Nephron progenitor cell (in vitro differentiated cells): Measurements from ENCODE around the gene TIAM1.

Experiments used
- DNase-seq: peaks from one replicate; pipeline ENCODE4 v3.0.0; 2021
- H3K27ac Mint-ChIP-seq: 2 replicates; pipeline ENCODE4 v1.8.0; 2021; ENCODE audit warnings: mild to moderate bottlenecking, moderate library complexity, mixed read lengths
- H3K27me3 Mint-ChIP-seq: 2 replicates; pipeline ENCODE4 v1.8.0; 2021; ENCODE audit warnings: mild to moderate bottlenecking, low read depth, mixed read lengths; ENCODE audit not compliant: poor library complexity
- H3K36me3 Mint-ChIP-seq: 2 replicates; pipeline ENCODE4 v1.8.0; 2021; ENCODE audit warnings: low read depth, mixed read lengths
- H3K4me1 Mint-ChIP-seq: 2 replicates; pipeline ENCODE4 v1.8.0; 2021; ENCODE audit warnings: mixed read lengths
- H3K4me3 Mint-ChIP-seq: 2 replicates; pipeline ENCODE4 v1.8.0; 2021; ENCODE audit warnings: mild to moderate bottlenecking, moderate library complexity, mixed read lengths
- H3K9me3 Mint-ChIP-seq: 2 replicates; pipeline ENCODE4 v1.8.0; 2021; ENCODE audit warnings: mild to moderate bottlenecking, moderate library complexity, mixed read lengths
- CTCF ChIP-seq: fragments of 200-600 bp; sonication (generic); IDR thresholded peaks from 2 replicates; pipeline ENCODE4 v1.5.0; 2021; ENCODE audit warnings: antibody characterized with exemption

Gene TIAM1

DNA sequence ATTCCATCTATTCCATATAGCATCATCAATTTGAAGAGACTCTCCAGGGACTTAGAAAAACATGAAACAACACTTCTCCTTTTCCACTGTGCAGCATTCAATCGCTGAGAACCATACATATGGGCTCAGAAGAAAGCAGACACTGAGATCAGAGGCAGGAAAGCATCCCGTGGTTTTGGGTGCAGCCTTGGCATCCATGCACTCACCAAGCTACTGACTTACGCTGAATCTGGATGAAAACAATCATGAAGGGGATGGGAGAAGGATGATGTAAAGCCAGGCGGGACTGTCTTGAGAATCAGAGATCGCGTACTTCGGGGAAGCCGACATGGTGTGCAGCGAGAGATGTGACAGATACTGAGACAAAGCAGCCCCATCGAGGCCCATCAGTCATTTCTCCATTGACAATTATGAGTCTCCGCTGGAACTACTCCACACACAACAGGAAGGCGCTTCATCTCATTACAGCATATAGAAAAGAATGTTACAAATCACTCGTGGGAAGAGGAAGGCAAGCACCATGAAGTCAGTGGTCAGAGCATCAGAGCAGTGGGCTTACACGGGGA lies 2.3 kb upstream of the TIAM1 start:
- H3K27ac Mint-ChIP-seq = no peak overlapping the region
- H3K36me3 Mint-ChIP-seq = peaks cover 32% of the 10 kb centered on the region
- no peak overlapping the region for H3K4me3 Mint-ChIP-seq
- peaks cover 54% of the 10 kb centered on the region for H3K4me1 Mint-ChIP-seq
- peaks cover 20% of the 10 kb centered on the region for H3K9me3 Mint-ChIP-seq
- TF ChIP-seq CTCF = no peak
- H3K27me3 Mint-ChIP-seq = peaks cover 10% of the 10 kb centered on the region
- no peak for DNase-seq

DNA sequence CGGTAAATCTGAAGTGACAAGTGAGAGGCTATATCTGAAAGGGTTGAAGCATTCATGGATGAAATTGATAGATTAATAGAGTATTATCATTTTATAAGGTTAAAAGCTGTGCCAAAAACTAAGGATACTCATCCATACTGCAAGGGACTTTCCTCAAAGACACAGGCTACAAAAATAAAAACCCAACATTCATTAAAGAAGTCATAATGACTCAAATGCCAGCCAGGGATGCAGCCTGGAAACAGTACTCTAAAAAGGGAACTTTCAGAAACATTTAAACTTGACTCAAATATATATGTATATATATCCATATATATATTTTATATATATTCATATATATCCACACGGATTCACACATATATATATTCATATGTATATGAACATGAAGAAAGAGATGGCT lies 1.1 kb upstream of the TIAM1 start:
- no peak overlapping the region for H3K27ac Mint-ChIP-seq

GRCh38 chr21:31343030-31343510 lies 991 bp downstream of the TIAM1 start:
- peak overlapping the region; percentile 94 for H3K4me3 Mint-ChIP-seq
- no peaks in the 10 kb centered on the region for H3K9me3 Mint-ChIP-seq
- peaks cover 10% of the 10 kb centered on the region for H3K27me3 Mint-ChIP-seq
- H3K36me3 Mint-ChIP-seq = peaks cover 19% of the 10 kb centered on the region
- peaks cover 56% of the 10 kb centered on the region for H3K4me1 Mint-ChIP-seq
- H3K27ac Mint-ChIP-seq = no peak overlapping the region
- DNase-seq = no peak
- TF ChIP-seq CTCF = no peak

More for the DNA sequence above, 1.1 kb upstream of the TIAM1 start:
- H3K4me1 Mint-ChIP-seq = peaks cover 54% of the 10 kb centered on the region
- no peak for DNase-seq
- peak overlapping the region; percentile 66 for H3K4me3 Mint-ChIP-seq
- H3K36me3 Mint-ChIP-seq = peaks cover 20% of the 10 kb centered on the region
- H3K9me3 Mint-ChIP-seq = peaks cover 8% of the 10 kb centered on the region
- no peak for TF ChIP-seq CTCF
- peaks cover 10% of the 10 kb centered on the region for H3K27me3 Mint-ChIP-seq

DNA sequence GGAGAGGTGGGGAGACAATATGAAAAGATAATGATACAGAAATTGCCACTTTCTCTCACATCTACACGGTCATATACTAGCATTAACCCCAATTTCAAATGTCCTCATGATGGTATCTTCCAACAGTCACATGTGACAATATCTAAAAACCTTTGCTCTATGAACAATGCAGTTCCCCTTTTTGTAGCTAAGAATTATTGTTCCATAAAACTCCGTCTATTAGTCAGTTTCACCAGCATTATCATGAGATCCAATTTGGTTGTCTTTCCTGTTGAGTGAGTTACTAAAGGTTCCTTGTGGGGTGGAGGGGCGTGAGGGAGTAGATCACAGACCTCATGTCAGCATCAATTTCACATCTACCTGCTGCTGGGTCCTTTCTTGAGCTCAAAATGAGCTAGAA lies 1.7 kb downstream of the TIAM1 start:
- Mint-ChIP-seq H3K9me3 (no peaks in the 10 kb centered on the region), H3K4me1 (peaks cover 48% of the 10 kb centered on the region), H3K4me3 (peak overlapping the region; percentile 94), H3K27ac (no peak overlapping the region), H3K36me3 (peaks cover 19% of the 10 kb centered on the region), H3K27me3 (peaks cover 10% of the 10 kb centered on the region)
- DNase-seq = no peak
- no peak for TF ChIP-seq CTCF

DNA sequence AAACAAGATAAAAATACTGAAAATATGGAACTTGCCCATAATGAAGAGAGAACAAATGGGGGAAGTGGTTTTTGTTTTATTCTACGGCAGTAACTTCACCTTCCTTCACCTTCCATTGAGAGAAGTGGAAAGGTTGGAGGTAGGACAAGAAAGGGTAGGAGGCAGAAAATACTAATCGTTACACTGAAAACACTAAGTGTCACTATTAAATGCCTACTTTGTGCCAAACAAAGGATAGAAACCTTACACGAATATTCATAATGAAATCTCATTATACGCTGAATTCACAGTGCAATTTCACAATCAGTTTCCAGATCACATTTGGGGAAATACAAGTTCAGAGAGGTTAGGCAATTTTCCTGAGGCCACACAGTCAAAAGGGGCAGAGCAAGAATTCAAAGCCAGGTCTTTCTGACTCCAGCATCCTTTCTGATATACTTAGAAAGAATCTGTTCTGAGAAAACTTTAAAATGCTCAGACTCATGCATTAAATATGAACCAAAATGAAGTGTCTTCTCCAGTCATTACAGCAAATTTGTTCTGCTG lies 3.0 kb downstream of the TIAM1 start:
- peaks cover 10% of the 10 kb centered on the region for H3K27me3 Mint-ChIP-seq
- no peaks in the 10 kb centered on the region for H3K9me3 Mint-ChIP-seq
- H3K4me1 Mint-ChIP-seq = peaks cover 36% of the 10 kb centered on the region
- no peak for TF ChIP-seq CTCF
- no peak overlapping the region for H3K4me3 Mint-ChIP-seq
- DNase-seq = no peak
- H3K27ac Mint-ChIP-seq = no peak overlapping the region
- peaks cover 30% of the 10 kb centered on the region for H3K36me3 Mint-ChIP-seq

DNA sequence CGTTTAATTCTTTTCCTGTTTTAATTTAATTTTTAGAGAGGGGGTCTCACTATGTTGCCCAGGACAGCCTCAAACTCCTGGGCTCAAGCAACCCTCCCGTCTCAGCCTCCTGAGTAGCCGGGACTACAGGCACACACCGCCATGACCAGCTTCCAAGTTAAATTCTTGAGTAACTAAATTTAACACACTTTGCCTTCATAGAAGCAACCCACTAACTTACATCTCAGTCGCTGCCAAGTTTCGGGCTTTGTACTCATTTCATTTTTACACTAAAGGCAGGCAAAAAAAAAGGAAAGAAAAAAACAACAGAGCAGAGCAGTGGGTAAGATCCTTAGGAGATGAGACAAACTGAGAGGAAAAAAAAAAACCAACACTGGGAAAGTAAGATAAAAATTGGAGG lies 3.5 kb downstream of the TIAM1 start:
- Mint-ChIP-seq H3K4me3 (no peak overlapping the region), H3K27me3 (peaks cover 10% of the 10 kb centered on the region), H3K9me3 (no peaks in the 10 kb centered on the region), H3K27ac (no peak overlapping the region), H3K36me3 (peaks cover 35% of the 10 kb centered on the region), H3K4me1 (peaks cover 36% of the 10 kb centered on the region)
- TF ChIP-seq CTCF = no peak
- DNase-seq = no peak
